Thoracic aorta (tissue), 2 donors: ENCODE results near the gene BMAL1. TPM values are rescaled to one million over a fixed set of nuclear protein-coding genes. Genes with fewer than 3 reads are reported as not detected.

Experiments
- ATAC-seq: fragments of 150-250 bp; one replicate; pipeline ENCODE4 v1.8.0; 2017; ENCODE audit warnings: low read depth; ENCODE audit not compliant: insufficient number of reproducible peaks, low FRiP score
- DNase-seq: peaks from one replicate; pipeline ENCODE4 v3.0.0-alpha.2; 2020; ENCODE audit warnings: low spot score
- H3K27ac ChIP-seq, 2 donors: fragments of 200-600 bp; sonication (generic); 1 replicate in 1 of 2; 2 replicates in 1 of 2; pipeline ENCODE4 v1.5.1; 2016; ENCODE audit warnings: mild to moderate bottlenecking in 2 of 2, moderate library complexity in 2 of 2
- H3K27me3 ChIP-seq: fragments of 200-600 bp; sonication (generic); replicated peaks from 2 replicates; pipeline ENCODE4 v1.6.0; 2016; ENCODE audit warnings: mild to moderate bottlenecking; ENCODE audit not compliant: insufficient read depth
- H3K36me3 ChIP-seq: fragments of 200-600 bp; sonication (generic); one replicate; pipeline ENCODE4 v1.5.1; 2016
- H3K4me1 ChIP-seq, 2 donors: fragments of 200-600 bp; sonication (generic); 1 replicate in 1 of 2; 2 replicates in 1 of 2; pipeline versions ENCODE4 v1.5.1 to v1.6.0; 2016; ENCODE audit warnings: low read depth in 2 of 2, mild to moderate bottlenecking in 1 of 2; ENCODE audit not compliant: control insufficient read depth in 1 of 2
- H3K4me3 ChIP-seq: fragments of 200-600 bp; sonication (generic); 2 replicates; pipeline ENCODE4 v1.5.1; 2016; ENCODE audit warnings: mild to moderate bottlenecking
- H3K9me3 ChIP-seq: fragments of 200-600 bp; sonication (generic); 2 replicates; pipeline ENCODE4 v1.5.1; 2016
- CTCF ChIP-seq: fragments of 200-600 bp; sonication (generic); IDR thresholded peaks from one replicate; pipeline ENCODE4 v1.5.1; 2019; ENCODE audit warnings: antibody characterized with exemption
- total RNA-seq, 2 donors: library from RNA; depleted of rRNA; stranded (reverse); fragments of >200 nt; gene quantifications; one replicate each; pipeline versions ENCODE4 v1.1.0 to v1.2.3, GENCODE V29; 2016

BMAL1 gene
- total RNA-seq, 2 donors from 2014 or later, result 21.8 to 40.8 TPM

- Histone ChIP-seq H3K4me1 (no peaks in the 10 kb centered on the region), H3K27me3 (no peaks in the 10 kb centered on the region), H3K4me3 (no peak overlapping the region), H3K9me3 (no peaks in the 10 kb centered on the region), H3K27ac (no peak overlapping the region), H3K36me3 (peaks cover 33% of the 10 kb centered on the region)
- no peak for ATAC-seq
- no peak for TF ChIP-seq CTCF
- no peak for DNase-seq
These were observed 86.8 kb downstream of the BMAL1 start for GRCh38 chr11:13364388-13364787.

GRCh38 chr11:13366266-13367026 lies 88.9 kb downstream of the BMAL1 start:
- TF ChIP-seq CTCF, result no peak
- Histone ChIP-seq H3K27me3 (no peaks in the 10 kb centered on the region), H3K27ac (no peak overlapping the region), H3K9me3 (no peaks in the 10 kb centered on the region), H3K36me3 (peaks cover 46% of the 10 kb centered on the region), H3K4me1 (no peaks in the 10 kb centered on the region), H3K4me3 (no peak overlapping the region)
- ATAC-seq, result no peak
- no peak for DNase-seq

- H3K4me1 ChIP-seq, result no peaks in the 10 kb centered on the region
- H3K9me3 ChIP-seq, result no peaks in the 10 kb centered on the region
- TF ChIP-seq CTCF, result no peak
- no peak overlapping the region for H3K4me3 ChIP-seq
- ATAC-seq (no peak), DNase-seq (no peak)
- H3K27me3 ChIP-seq, result no peaks in the 10 kb centered on the region
- peaks cover 53% of the 10 kb centered on the region for H3K36me3 ChIP-seq
- no peak overlapping the region for H3K27ac ChIP-seq
These were observed 89.5 kb downstream of the BMAL1 start for GRCh38 chr11:13367115-13367514.

- ATAC-seq (no peak), DNase-seq (no peak)
- H3K9me3 ChIP-seq, result no peaks in the 10 kb centered on the region
- no peaks in the 10 kb centered on the region for H3K27me3 ChIP-seq
- H3K27ac ChIP-seq, result no peak overlapping the region
- no peak for TF ChIP-seq CTCF
- peaks cover 61% of the 10 kb centered on the region for H3K36me3 ChIP-seq
- no peak overlapping the region for H3K4me3 ChIP-seq
- no peaks in the 10 kb centered on the region for H3K4me1 ChIP-seq
These were observed 90.5 kb downstream of the BMAL1 start for GRCh38 chr11:13368041-13368446.

- no peak overlapping the region for H3K27ac ChIP-seq
- H3K27me3 ChIP-seq, result no peaks in the 10 kb centered on the region
- no peaks in the 10 kb centered on the region for H3K9me3 ChIP-seq
- peaks cover 55% of the 10 kb centered on the region for H3K36me3 ChIP-seq
- DNase-seq (no peak), ATAC-seq (no peak)
- TF ChIP-seq CTCF, result no peak
- H3K4me1 ChIP-seq, result no peaks in the 10 kb centered on the region
- no peak overlapping the region for H3K4me3 ChIP-seq
These were observed 95.6 kb downstream of the BMAL1 start for GRCh38 chr11:13373216-13373615.
